Hematopoietic multipotent progenitor cell treated with erythropoietin and hydrocortisone succinate and interleukin-3 and kit ligand, for 4 days (in vitro differentiated cells): Measurements from ENCODE around the gene FBLIM1.

Experiments used
- DNase-seq: peaks from one replicate; pipeline ENCODE4 v3.0.0-alpha.2; 2015

Gene FBLIM1

DNA sequence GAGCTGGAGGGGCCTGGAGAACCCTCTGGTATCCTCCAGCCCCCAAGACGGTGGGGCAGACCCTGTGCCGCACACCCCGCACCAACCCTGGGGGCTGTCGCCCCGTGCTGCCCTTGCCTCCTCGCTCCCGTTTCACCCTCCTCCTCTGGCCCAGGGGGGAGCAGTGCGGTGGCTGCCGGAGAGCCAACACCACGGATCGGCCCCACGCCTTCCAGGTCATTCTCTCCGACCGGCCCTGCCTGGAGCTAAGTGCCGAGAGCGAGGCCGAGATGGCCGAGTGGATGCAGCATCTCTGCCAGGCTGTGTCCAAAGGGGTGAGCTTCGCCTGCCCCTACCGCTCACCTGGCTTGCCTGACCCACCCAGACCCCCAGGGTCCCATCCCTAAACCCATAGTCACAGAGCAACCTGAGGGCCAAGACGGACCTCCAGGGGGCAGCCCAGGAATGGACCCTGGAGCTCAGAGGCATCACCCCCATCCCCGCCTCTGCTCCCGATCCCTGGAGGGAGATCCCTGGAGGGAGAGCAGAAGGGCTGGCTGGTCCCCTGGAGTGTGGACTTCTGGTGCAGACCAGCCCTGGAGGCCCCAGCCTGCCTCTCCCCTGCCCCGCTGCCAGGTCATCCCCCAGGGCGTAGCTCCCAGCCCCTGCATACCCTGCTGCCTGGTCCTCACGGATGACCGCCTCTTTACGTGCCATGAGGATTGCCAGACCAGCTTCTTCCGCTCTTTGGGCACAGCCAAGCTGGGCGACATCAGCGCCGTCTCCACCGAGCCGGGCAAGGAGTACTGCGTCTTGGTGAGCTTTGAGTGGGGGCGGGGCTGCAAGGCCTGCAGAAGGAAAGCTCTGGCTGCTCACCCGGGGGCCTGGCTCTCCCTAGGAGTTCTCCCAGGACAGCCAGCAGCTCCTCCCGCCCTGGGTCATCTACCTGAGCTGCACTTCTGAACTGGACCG, 26.6 kb upstream of the FBLIM1 start:
- DNase-seq, result no peak

GRCh38 chr1:15732686-15733081, 25.9 kb upstream of the FBLIM1 start:
- no peak for DNase-seq

DNA sequence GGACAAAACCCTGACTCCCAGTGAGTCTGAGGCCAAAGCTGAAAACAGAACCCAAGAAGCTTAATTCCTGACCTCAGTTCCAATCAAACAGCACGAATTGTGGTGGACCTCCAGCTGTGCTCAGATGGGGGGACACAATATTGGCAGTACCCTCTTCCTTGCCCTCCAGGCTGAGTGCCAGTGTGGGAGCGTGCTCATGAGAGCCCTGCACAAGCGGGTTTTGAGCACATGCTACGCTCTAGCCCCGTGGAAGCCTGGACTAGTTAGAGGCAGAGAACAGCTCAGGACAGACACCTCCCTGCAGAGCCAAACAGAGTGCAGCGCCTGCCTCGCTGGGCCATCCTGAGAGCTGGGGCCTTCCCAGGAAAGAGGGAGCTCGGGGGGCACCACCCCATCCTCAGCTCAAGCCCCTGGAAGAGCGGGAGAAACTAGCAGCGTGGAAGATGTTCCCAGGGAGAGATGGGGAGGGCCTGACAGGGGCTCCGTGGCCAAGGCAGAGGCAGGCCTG, 25.3 kb upstream of the FBLIM1 start:
- no peak for DNase-seq

- DNase-seq, result no peak
Observed at GRCh38 chr1:15733726-15734226, 24.8 kb upstream of the FBLIM1 start.

- no peak for DNase-seq
Observed at GRCh38 chr1:15734296-15734695, 24.3 kb upstream of the FBLIM1 start.

GRCh38 chr1:15734901-15735300, 23.7 kb upstream of the FBLIM1 start:
- no peak for DNase-seq

GRCh38 chr1:15735304-15736037, 23.1 kb upstream of the FBLIM1 start:
- peak; percentile 76 for DNase-seq

DNA sequence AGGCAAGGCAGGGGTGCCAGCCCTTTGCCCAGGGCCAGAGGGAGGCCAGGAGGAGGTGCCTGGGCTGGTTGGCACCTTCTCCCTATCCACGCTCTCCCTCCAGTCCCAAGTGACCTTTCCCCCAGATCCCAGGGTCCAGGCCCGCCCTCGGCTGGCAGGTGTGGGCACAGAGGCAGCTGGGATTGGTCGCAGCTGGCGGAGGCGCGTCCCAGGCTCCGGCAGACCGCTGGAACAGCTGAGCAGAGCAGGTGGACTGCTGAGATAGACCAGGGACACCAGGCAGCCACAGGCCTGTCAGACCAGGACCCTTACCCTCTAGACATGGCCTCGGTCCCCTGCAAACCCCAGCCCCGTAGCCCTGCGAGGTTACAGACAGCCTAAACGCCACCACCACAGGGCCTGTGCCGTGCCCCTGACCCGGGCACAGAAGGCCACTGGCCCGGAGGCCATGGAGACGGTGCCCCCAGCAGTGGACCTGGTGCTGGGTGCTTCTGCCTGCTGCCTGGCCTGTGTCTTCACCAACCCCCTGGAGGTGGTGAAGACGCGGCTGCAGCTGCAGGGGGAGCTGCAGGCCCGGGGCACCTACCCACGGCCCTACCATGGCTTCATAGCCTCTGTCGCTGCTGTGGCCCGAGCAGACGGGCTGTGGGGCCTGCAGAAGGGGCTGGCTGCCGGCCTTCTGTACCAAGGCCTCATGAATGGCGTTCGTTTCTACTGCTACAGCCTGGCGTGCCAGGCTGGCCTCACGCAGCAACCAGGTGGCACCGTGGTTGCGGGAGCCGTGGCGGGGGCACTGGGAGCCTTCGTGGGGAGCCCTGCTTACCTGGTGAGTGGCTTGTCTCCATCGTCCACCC, 22.3 kb upstream of the FBLIM1 start, which contains the start of gene SLC25A34:
Gene SLC25A34 (plus strand): TSS at position 221 of the 854 bp plus-strand sequence. CDS start 228 bp downstream, at position 449.
- no peak for DNase-seq

DNA sequence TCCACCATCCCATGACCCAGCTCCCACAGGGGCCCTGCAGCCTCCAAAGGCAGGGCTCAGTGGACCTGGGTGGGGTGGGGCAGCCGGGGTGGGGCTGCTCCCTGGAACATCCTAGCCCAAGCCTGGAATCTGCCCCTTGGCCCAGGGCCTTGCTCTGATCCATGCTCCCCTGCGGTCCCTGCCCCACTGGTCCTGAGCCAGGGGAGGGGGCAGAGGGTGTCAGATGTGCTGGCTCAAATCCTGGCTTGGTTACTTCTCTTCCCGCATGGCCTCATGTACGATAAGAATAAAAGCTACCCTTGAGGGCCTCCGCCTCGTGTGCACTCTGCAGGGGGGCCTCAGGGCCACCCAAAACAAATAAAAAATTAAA, 21.7 kb upstream of the FBLIM1 start:
- DNase-seq, result no peak

GRCh38 chr1:15737324-15738319, 21.0 kb upstream of the FBLIM1 start:
- DNase-seq, result no peak

GRCh38 chr1:15738416-15739113, 20.0 kb upstream of the FBLIM1 start:
- DNase-seq, result no peak

GRCh38 chr1:15739259-15739658, 19.3 kb upstream of the FBLIM1 start:
- no peak for DNase-seq

- no peak for DNase-seq
Observed at GRCh38 chr1:15739745-15740144, 18.9 kb upstream of the FBLIM1 start.

DNA sequence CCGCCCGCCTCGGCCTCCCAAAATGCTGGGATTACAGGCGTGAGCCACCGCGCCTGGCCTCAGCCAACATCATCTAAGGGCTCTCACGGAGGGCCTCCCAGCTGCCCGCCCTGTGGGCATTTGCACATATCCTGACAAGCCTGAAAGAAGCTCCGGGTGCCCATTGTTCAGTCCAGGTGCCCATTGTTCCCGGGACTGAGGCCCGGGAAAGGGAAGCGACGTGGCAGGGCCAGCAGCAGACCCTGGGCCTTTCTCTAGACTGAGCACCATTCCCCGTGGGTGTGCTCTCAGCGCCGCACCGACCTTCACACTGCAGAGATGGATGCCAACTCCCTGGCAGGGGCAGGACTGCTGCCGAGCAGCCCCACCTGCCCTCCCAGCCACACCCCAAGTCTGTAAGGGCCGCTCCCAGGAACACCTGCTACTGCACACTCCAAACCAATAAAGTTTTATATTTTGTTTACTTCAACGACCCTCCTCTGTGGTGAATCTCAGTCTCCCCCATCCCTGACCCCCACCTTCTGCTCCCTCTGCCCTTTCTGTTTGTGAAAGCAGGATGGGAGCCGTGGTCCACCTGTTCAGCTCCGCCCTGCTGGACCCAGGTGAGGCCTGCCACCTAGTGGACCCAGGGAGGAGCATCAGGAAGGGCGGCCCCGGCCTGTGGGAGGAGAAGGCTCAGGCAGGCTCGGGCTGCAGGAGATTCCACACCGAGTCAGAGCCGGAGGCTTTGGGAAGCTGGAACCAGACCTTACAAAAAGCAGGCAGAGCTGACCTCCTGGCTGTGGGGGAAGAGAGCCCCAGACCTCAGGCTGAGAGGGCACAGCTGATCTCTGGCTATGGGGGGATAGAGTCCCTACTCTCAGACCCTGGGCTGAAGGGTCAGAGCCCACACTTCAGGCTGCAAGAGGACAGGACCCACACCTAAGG, 17.4 kb upstream of the FBLIM1 start:
- DNase-seq, result peak; percentile 79

GRCh38 chr1:15742339-15742801, 16.2 kb upstream of the FBLIM1 start, which contains the start of gene TMEM82:
Gene TMEM82 (plus strand): TSS chr1:15742499. CDS start chr1:15742560, 61 bp downstream.
- DNase-seq, result no peak

GRCh38 chr1:15744122-15744679, 14.4 kb upstream of the FBLIM1 start:
- no peak for DNase-seq

- no peak for DNase-seq
Observed at GRCh38 chr1:15747378-15747777, 11.2 kb upstream of the FBLIM1 start.

- DNase-seq, result no peak
Observed at GRCh38 chr1:15748264-15748663, 10.3 kb upstream of the FBLIM1 start.
